A549 (cell line): ENCODE results near the gene EEFSEC. TPM values are rescaled to one million over a fixed set of nuclear protein-coding genes. Genes with fewer than 3 reads are reported as not detected.

ENCODE experiments used
- ATAC-seq, 2 experiments: fragments of 200-7000 bp in 1 of 2; fragments of >200 bp in 1 of 2; cut with Nextera tagmentation in 1 of 2; cut with Tn5 transposase in 1 of 2; 3 replicates each; pipeline versions ENCODE4 v1.8.0 to v1.9.1; 2018 to 2020; ENCODE audit warnings: mild to moderate bottlenecking in 1 of 2, moderate library complexity in 1 of 2
- CTCF ChIA-PET: fragments of 300-600 bp; sonication (Branson Sonifier 250); formaldehyde crosslinking; extraction: SDS; loops from one replicate; lab custom pipeline; 2021; ENCODE audit warnings: antibody characterized with exemption, inconsistent platforms; lab: Yijun Ruan, JAX
- POLR2A ChIA-PET: fragments of 350-600 bp; formaldehyde crosslinking; extraction: SDS; loops from one replicate; lab custom pipeline; 2021; ENCODE audit warnings: antibody characterized with exemption, inconsistent platforms; lab: Yijun Ruan, JAX
- DNase-seq, 2 experiments: peaks; one replicate each; pipeline versions ENCODE4 v3.0.0 to v3.0.0-alpha.2; 2011 to 2016; ENCODE audit warnings: low read depth in 1 of 2, low spot score in 1 of 2
- FAIRE-seq: peaks from 2 replicates; lab custom pipeline; 2011; peaks lifted over from hg19 to GRCh38; lab: Jason Lieb, UNC
- H3K27ac ChIP-seq, 2 experiments: fragments of >200 bp; sonication (Bioruptor Twin); formaldehyde crosslinking; 3 replicates each; pipeline ENCODE4 v1.5.1; 2016 to 2017
- H3K4me1 ChIP-seq: fragments of >200 bp; sonication (Bioruptor Twin); formaldehyde crosslinking; 3 replicates; pipeline ENCODE4 v1.6.1; 2016
- H3K4me2 ChIP-seq: fragments of >200 bp; sonication (Bioruptor Twin); formaldehyde crosslinking; 3 replicates; pipeline ENCODE4 v1.6.1; 2016
- H3K4me3 ChIP-seq: fragments of >200 bp; sonication (Bioruptor Twin); formaldehyde crosslinking; 3 replicates; pipeline ENCODE4 v1.5.1; 2016
- H3K9me3 ChIP-seq: fragments of >200 bp; sonication (Bioruptor Twin); formaldehyde crosslinking; 3 replicates; pipeline ENCODE4 v1.6.1; 2016
- ATOH8 ChIP-seq: fragments of 250-450 bp; sonication (Bioruptor Pico); IDR thresholded peaks from 2 replicates; pipeline ENCODE4 v1.5.0; 2020; ENCODE audit warnings: low read depth, mild to moderate bottlenecking, moderate library complexity
- CBX8 ChIP-seq: fragments of 200-600 bp; sonication (generic); IDR thresholded peaks from 2 replicates; pipeline ENCODE4 v1.6.1; 2016
- CEBPB ChIP-seq, 2 experiments: fragments of >200 bp in 1 of 2; sonication (Bioruptor Twin) in 1 of 2; formaldehyde crosslinking in 1 of 2; IDR thresholded peaks; 2 replicates each; pipeline ENCODE4 v1.6.1; 2012 to 2016
- EHF ChIP-seq: fragments of 250-450 bp; sonication (Bioruptor Pico); IDR thresholded peaks from 2 replicates; pipeline ENCODE4 v1.5.0; 2020; ENCODE audit warnings: mild to moderate bottlenecking
- ELK1 ChIP-seq: fragments of 150-350 bp; IDR thresholded peaks from 2 replicates; pipeline ENCODE4 v1.6.1; 2014; ENCODE audit warnings: low read depth, mild to moderate bottlenecking, low read length
- EP300 ChIP-seq, 2 experiments: fragments of >200 bp; sonication (Bioruptor Twin); formaldehyde crosslinking; IDR thresholded peaks; 2 replicates in 1 of 2; 3 replicates in 1 of 2; pipeline ENCODE4 v1.6.1; 2016 to 2017
- ESRRA ChIP-seq: fragments of 150-350 bp; IDR thresholded peaks from 2 replicates; pipeline ENCODE4 v1.6.1; 2014; ENCODE audit warnings: mild to moderate bottlenecking, low read length, borderline replicate concordance
- FOSB ChIP-seq: fragments of 250-450 bp; sonication (Bioruptor Pico); IDR thresholded peaks from 2 replicates; pipeline ENCODE4 v1.5.0; 2020; ENCODE audit warnings: mild to moderate bottlenecking, moderate library complexity
- GATA3 ChIP-seq: IDR thresholded peaks from 2 replicates; pipeline ENCODE4 v1.6.1; 2012; ENCODE audit warnings: borderline replicate concordance
- HDAC2 ChIP-seq: fragments of 200-600 bp; sonication (generic); IDR thresholded peaks from 2 replicates; pipeline ENCODE4 v1.6.1; 2016
- HOXA7 ChIP-seq: fragments of 250-450 bp; sonication (Bioruptor Pico); IDR thresholded peaks from 2 replicates; pipeline ENCODE4 v1.5.0; 2020; ENCODE audit warnings: mild to moderate bottlenecking, moderate library complexity
- HOXB13 ChIP-seq: fragments of 250-450 bp; sonication (Bioruptor Pico); IDR thresholded peaks from 2 replicates; pipeline ENCODE4 v1.5.0; 2020; ENCODE audit warnings: low read depth, mild to moderate bottlenecking, moderate library complexity
- HOXB5 ChIP-seq: fragments of 250-450 bp; sonication (Bioruptor Pico); IDR thresholded peaks from 2 replicates; pipeline ENCODE4 v1.5.0; 2020; ENCODE audit warnings: mild to moderate bottlenecking, moderate library complexity
- JUN ChIP-seq, 2 experiments: fragments of >200 bp; sonication (Bioruptor Twin); formaldehyde crosslinking; IDR thresholded peaks; 2 replicates in 1 of 2; 3 replicates in 1 of 2; pipeline ENCODE4 v1.6.1; 2016 to 2017
- JUNB ChIP-seq: fragments of >200 bp; sonication (Bioruptor Twin); formaldehyde crosslinking; IDR thresholded peaks from 2 replicates; pipeline ENCODE4 v1.6.1; 2016
- MAX ChIP-seq: IDR thresholded peaks from 2 replicates; pipeline ENCODE4 v1.6.1; 2012
- MAZ ChIP-seq: fragments of 150-350 bp; IDR thresholded peaks from 2 replicates; pipeline ENCODE4 v1.6.1; 2014; ENCODE audit warnings: antibody characterized with exemption, low read depth, low read length, borderline replicate concordance
- NFE2L2 ChIP-seq: fragments of 150-350 bp; conservative IDR thresholded peaks from 2 replicates; pipeline ENCODE4 v1.6.1; 2014; ENCODE audit warnings: low read length
- NPAS2 ChIP-seq: fragments of 250-450 bp; sonication (Bioruptor Pico); IDR thresholded peaks from 2 replicates; pipeline ENCODE4 v1.8.0; 2022; ENCODE audit warnings: mild to moderate bottlenecking, moderate library complexity, borderline replicate concordance
- NR3C1 ChIP-seq: fragments of >200 bp; sonication (Bioruptor Twin); formaldehyde crosslinking; IDR thresholded peaks from 3 replicates; pipeline ENCODE4 v1.6.1; 2017
- PBX3 ChIP-seq: IDR thresholded peaks from 2 replicates; pipeline ENCODE4 v1.6.1; 2012
- POLR2AphosphoS2 ChIP-seq: conservative IDR thresholded peaks from 2 replicates; pipeline ENCODE4 v1.6.1; 2012; ENCODE audit warnings: low read length, improper control_type of control experiment, inconsistent platforms
- RFX5 ChIP-seq: fragments of 450-650 bp; IDR thresholded peaks from 2 replicates; pipeline ENCODE4 v1.7.1; 2014; ENCODE audit warnings: antibody characterized with exemption, mild to moderate bottlenecking, moderate library complexity
- SREBF2 ChIP-seq: fragments of 450-650 bp; IDR thresholded peaks from 2 replicates; pipeline ENCODE4 v1.6.1; 2014; ENCODE audit warnings: mild to moderate bottlenecking, moderate library complexity
- ZFP36 ChIP-seq: fragments of 450-650 bp; IDR thresholded peaks from 2 replicates; pipeline ENCODE4 v1.6.1; 2014; ENCODE audit warnings: borderline replicate concordance; ENCODE audit not compliant: partially characterized antibody
- ZNF302 ChIP-seq: fragments of 250-450 bp; sonication (Bioruptor Pico); IDR thresholded peaks from 2 replicates; pipeline ENCODE4 v1.9.0; 2021; ENCODE audit warnings: inconsistent platforms, mild to moderate bottlenecking, moderate library complexity
- WGBS: methylation state at CpG from one replicate; pipeline ENCODE4 v1.1.6; 2017; ENCODE audit errors: missing lambda C conversion rate; 5-methylcytosine and 5-hydroxymethylcytosine counted together
- polyA plus RNA-seq, 4 experiments: library from polyadenylated mRNA; depleted of rRNA in 3 of 4; stranded (reverse); fragments of >200 nt; fragmentation: RNase III in 1 of 4; extraction: RNeasy Plus Mini Kit Qiagen cat#74134 plus additional on column Dnase treatment in 1 of 4; gene quantifications; 2 replicates in 3 of 4; 3 replicates in 1 of 4; pipeline ENCODE4 v1.2.3, GENCODE V29; 2011 to 2017

Gene EEFSEC
- polyA plus RNA-seq, 2 of the 4 experiments (the other 2 are of a cell fraction), result 6.9 to 7.3 TPM

- TF ChIP-seq ZFP36 (no peak), CBX8 (no peak), CEBPB (IDR thresholded peaks at IDR 0.05) (no peak), ESRRA (no peak)
Observed at GRCh38 chr3:128447561-128448013, 294.3 kb downstream of the EEFSEC start (continued).

GRCh38 chr3:128448491-128448890 is 295.2 kb downstream of the EEFSEC start:
- Histone ChIP-seq H3K4me2 (no peak overlapping the region), H3K27ac (no peak overlapping the region), H3K4me1 (no peaks in the 10 kb centered on the region), H3K4me3 (no peak overlapping the region), H3K9me3 (no peaks in the 10 kb centered on the region)
- DNase-seq, result no peak
- CTCF ChIA-PET, result interaction anchor here (0.5 to 0.7 kb wide), 2 partner anchors 14 to 710 kb away, joined by 3 read pairs; no protein-coding TSS in a partner anchor
- POLR2A ChIA-PET, result no interaction called here
- 65% methylated on average over 6 of the region's 6 CpGs for WGBS
- no peak for FAIRE-seq
- ATAC-seq, result no peak
- no peak for TF ChIP-seq ZNF302 (CRISPR knock-in tag)
- no peak for TF ChIP-seq RFX5
- no peak for TF ChIP-seq HOXB5

GRCh38 chr3:128449111-128449638 is 295.9 kb downstream of the EEFSEC start:
- no peak for TF ChIP-seq MAZ
- no peak for TF ChIP-seq ATOH8 (CRISPR knock-in tag)
- no peak for TF ChIP-seq RFX5
- TF ChIP-seq PBX3, result no peak
- TF ChIP-seq ELK1, result no peak
- no peak for TF ChIP-seq MAX
- TF ChIP-seq EHF (CRISPR knock-in tag), result no peak
- no peak for TF ChIP-seq NR3C1
- no peak for TF ChIP-seq JUN (IDR thresholded peaks at IDR 0.05)
- TF ChIP-seq NFE2L2, result no peak
- no peak for TF ChIP-seq EP300 (IDR thresholded peaks at IDR 0.05)
- TF ChIP-seq, all 56 proteins: peak for 0
- DNase-seq, result no peak
- FAIRE-seq, result no peak
- Histone ChIP-seq H3K9me3 (no peaks in the 10 kb centered on the region), H3K4me3 (no peak overlapping the region), H3K4me2 (no peak overlapping the region), H3K4me1 (no peaks in the 10 kb centered on the region), H3K27ac (no peak overlapping the region)
- no peak for ATAC-seq
- POLR2A ChIA-PET, result no interaction called here
- 71% methylated on average over 6 of the region's 6 CpGs for WGBS
- CTCF ChIA-PET, result interaction anchor here (0.5 to 0.7 kb wide), 2 partner anchors 13 to 711 kb away, joined by 3 read pairs; no protein-coding TSS in a partner anchor

- TF ChIP-seq POLR2AphosphoS2, result no peak
- no peak for TF ChIP-seq CEBPB (IDR thresholded peaks at IDR 0.05)
- no peak for TF ChIP-seq FOSB
- no peak for TF ChIP-seq NPAS2 (CRISPR knock-in tag)
- no peak for TF ChIP-seq HOXB13 (CRISPR knock-in tag)
- no peak for TF ChIP-seq GATA3
- TF ChIP-seq JUNB, result no peak
- TF ChIP-seq ATOH8 (CRISPR knock-in tag), result no peak
- TF ChIP-seq HOXA7 (CRISPR knock-in tag), result no peak
- no peak for TF ChIP-seq SREBF2
- no peak for TF ChIP-seq HDAC2
- H3K4me3 ChIP-seq, result no peak overlapping the region
- 58% methylated on average over 7 of the region's 9 CpGs for WGBS
- no peak overlapping the region for H3K4me2 ChIP-seq
- DNase-seq (no peak), FAIRE-seq (no peak), ATAC-seq (no peak)
- H3K27ac ChIP-seq, result no peak overlapping the region
- ChIA-PET POLR2A (no interaction called here), CTCF (no interaction called here)
- H3K9me3 ChIP-seq, result no peaks in the 10 kb centered on the region
- H3K4me1 ChIP-seq, result no peaks in the 10 kb centered on the region
Observed at GRCh38 chr3:128452120-128452519, 298.8 kb downstream of the EEFSEC start.
